CD4-positive, alpha-beta T cell treated with Interleukin-6 at 100 ng/mL for 8 hours (primary cell): ENCODE results near the gene CAPN11.
"Not testable (repeated sequence)": the region's sequence is repeated elsewhere in the genome, so short reads cannot be mapped to it uniquely, and the experiment has no call there.

Experiments
- DNase-seq: peaks from one replicate; pipeline ENCODE4 v3.0.0-alpha.2; 2020; ENCODE audit warnings: mixed read lengths, low spot score

CAPN11 gene

DNA sequence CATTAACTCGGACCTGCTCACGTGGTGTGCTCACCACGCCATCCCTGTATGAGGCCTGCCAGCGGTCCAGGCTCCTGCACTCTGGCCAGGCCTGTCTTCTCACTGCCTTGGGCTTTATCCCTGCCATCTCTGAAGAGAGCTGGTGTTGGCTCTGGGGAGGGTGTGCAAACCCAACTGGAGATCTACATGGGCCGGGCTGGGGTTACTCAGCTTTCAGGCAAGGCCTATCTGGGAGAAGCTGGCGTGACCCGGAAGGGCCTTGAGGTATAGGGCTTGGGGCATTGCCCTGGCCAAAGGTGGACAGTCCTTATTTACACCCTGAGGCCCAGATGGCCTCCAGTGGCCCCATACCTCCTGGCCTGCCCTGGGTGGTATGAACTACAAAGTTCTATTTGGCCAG is 69.8 kb downstream of the CAPN11 start:
- no peak for DNase-seq

DNA sequence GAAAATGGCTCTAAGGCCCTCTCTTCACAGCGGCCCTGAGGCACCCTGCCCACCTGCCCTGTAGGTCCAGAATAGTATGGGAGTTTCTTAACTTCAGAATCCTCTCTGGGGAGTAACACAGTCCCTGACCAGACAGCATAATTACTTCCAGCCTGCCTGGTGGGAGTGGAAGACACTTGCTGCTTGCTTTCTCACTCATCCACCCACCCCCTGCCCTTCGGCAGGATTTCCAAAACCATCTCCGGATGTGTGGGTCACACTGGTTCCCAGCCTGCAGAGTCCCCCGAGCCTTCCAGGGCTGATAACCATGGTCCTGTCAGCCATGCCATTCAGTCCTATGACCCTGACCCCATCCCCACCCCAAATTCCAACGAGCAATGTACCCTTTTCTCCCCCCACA is 70.2 kb downstream of the CAPN11 start:
- DNase-seq = no peak

DNA sequence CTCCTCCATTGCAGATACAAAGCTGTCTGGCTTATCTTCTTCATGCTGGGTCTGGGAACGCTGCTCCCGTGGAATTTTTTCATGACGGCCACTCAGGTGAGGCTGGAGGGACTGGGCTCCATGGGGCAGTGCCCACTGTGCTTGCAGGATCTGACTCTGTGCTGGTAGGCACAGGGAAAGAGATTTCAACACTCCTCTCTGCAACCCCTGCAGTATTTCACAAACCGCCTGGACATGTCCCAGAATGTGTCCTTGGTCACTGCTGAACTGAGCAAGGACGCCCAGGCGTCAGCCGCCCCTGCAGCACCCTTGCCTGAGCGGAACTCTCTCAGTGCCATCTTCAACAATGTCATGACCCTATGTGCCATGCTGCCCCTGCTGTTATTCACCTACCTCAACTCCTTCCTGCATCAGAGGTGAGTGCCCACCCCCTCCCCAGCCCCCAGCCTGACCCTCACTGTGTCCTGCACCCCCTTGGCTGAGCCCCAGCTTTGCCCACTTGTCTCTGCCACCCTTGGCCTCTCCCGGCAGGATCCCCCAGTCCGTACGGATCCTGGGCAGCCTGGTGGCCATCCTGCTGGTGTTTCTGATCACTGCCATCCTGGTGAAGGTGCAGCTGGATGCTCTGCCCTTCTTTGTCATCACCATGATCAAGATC is 70.9 kb downstream of the CAPN11 start:
- no peak for DNase-seq

DNA sequence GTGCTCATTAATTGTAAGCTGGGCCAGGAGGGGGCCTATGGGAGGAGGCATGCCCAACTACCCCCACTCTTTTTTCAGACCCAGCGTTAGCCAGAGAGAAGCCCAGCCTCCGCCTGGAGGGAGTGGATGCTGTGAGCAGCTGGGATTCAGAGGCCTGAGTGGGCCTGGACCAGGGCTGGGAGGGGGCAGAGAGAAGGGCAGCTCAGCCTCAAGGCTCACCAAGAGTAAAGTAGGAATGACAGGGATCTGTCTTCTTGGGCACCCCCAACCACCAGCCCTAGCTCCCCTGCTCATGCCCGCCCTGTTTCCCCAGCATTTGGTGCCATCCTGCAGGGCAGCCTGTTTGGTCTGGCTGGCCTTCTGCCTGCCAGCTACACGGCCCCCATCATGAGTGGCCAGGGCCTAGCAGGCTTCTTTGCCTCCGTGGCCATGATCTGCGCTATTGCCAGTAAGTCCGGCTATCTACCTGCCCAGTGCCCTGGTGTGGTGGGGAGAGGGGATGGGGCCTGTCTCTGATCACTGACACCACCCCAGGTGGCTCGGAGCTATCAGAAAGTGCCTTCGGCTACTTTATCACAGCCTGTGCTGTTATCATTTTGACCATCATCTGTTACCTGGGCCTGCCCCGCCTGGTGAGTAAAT is 71.5 kb downstream of the CAPN11 start:
- no peak for DNase-seq

DNA sequence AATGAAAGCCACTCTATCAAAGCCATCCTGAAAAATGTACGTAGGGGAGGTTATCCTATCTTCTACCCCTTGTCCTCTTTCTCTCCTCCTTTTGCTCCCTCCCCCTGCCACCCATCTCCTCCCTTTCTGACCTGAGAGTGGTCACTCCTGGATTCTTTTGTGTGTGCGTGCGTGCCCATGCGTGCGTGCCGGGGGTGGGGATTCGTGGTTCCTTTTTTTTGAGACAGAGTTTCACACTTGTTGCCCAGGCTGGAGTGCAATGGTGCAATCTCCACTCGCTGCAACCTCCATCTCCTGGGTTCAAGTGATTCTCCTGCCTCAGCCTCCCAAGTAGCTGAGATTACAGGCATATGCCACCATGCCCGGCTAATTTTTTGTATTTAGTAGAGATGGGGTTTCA is 72.8 kb downstream of the CAPN11 start:
- not testable (repeated sequence) for DNase-seq

DNA sequence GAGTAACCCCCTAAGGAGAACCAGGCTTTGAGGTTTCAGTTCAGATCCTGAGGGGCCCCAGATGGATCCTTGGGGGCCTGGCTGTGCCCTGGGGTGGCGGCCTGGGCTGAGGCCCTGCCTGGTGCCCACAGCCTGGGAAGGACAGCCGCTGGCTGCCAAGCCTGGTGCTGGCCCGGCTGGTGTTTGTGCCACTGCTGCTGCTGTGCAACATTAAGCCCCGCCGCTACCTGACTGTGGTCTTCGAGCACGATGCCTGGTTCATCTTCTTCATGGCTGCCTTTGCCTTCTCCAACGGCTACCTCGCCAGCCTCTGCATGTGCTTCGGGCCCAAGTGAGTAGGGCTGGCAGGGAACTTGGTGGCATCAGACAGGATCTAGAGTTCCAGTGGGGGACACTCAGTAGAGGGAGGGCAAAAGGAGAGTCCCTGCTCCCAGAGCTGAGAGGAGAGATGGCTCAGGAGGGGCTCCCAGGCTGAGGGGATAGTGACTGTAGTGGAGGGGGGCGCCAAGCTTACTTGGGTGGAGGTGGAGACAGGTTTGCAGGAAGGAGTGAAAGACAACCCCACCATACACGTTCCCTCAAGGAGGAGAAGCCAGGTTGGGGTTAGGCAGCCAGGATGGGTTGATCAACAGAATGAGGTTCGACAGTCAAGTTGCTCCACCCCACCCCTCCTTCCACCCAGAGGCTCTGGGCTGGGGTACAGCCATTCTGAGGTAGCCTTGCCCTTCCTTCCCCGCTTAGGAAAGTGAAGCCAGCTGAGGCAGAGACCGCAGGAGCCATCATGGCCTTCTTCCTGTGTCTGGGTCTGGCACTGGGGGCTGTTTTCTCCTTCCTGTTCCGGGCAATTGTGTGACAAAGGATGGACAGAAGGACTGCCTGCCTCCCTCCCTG is 74.3 kb downstream of the CAPN11 start:
- DNase-seq = no peak

DNA sequence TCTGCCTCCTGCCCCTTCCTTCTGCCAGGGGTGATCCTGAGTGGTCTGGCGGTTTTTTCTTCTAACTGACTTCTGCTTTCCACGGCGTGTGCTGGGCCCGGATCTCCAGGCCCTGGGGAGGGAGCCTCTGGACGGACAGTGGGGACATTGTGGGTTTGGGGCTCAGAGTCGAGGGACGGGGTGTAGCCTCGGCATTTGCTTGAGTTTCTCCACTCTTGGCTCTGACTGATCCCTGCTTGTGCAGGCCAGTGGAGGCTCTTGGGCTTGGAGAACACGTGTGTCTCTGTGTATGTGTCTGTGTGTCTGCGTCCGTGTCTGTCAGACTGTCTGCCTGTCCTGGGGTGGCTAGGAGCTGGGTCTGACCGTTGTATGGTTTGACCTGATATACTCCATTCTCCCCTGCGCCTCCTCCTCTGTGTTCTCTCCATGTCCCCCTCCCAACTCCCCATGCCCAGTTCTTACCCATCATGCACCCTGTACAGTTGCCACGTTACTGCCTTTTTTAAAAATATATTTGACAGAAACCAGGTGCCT is 75.0 kb downstream of the CAPN11 start:
- no peak for DNase-seq
